Activated T-helper 1 cell treated with anti-CD3 and anti-CD28 coated beads, Interleukin-2, amount 50 U/mL, for 16 hours (primary cell): Measurements from ENCODE around the gene RCC1.
A peak's percentile ranks its signal among the peaks of the same experiment; 100 is the strongest.
"Not testable (repeated sequence)": the region's sequence is repeated elsewhere in the genome, so short reads cannot be mapped to it uniquely, and the experiment has no call there.

Source experiments
- DNase-seq, 2 donors: peaks; one replicate each; pipeline ENCODE4 v3.0.0-alpha.2; 2020; ENCODE audit warnings: low read depth in 1 of 2, low spot score in 1 of 2

RCC1 gene

GRCh38 chr1:28505406-28506187 lies at the start of gene RCC1:
TSS of gene RCC1 (plus strand) at chr1:28506043. CDS start at chr1:28529867, 23,824 bp downstream.
- DNase-seq: peak; percentile 82 to 91

- DNase-seq: no peak
Measured at GRCh38 chr1:28456078-28456477, 49.8 kb upstream of the RCC1 start.

- no peak for DNase-seq
Measured at GRCh38 chr1:28457678-28458077, 48.2 kb upstream of the RCC1 start.

GRCh38 chr1:28458237-28459228 lies 47.3 kb upstream of the RCC1 start:
- no peak for DNase-seq

- no peak for DNase-seq
Measured at GRCh38 chr1:28466226-28466778, 39.5 kb upstream of the RCC1 start.

GRCh38 chr1:28470146-28470545 lies 35.7 kb upstream of the RCC1 start:
- DNase-seq: no peak

GRCh38 chr1:28479497-28479896 lies 26.3 kb upstream of the RCC1 start:
- not testable (repeated sequence) for DNase-seq

- no peak for DNase-seq
Measured at GRCh38 chr1:28480308-28480707, 25.5 kb upstream of the RCC1 start.

- DNase-seq: no peak
Measured at GRCh38 chr1:28482138-28482537, 23.7 kb upstream of the RCC1 start.

- no peak for DNase-seq
Measured at GRCh38 chr1:28482702-28483101, 23.1 kb upstream of the RCC1 start.

- DNase-seq: no peak
Measured at GRCh38 chr1:28494737-28495136, 11.1 kb upstream of the RCC1 start.

- no peak for DNase-seq
Measured at GRCh38 chr1:28499553-28499952, 6.3 kb upstream of the RCC1 start.

- DNase-seq: no peak
Measured at GRCh38 chr1:28501925-28502324, 3.9 kb upstream of the RCC1 start.

GRCh38 chr1:28503117-28503516 lies 2.7 kb upstream of the RCC1 start:
- no peak for DNase-seq

- DNase-seq: no peak
Measured at GRCh38 chr1:28506907-28507246, 1.0 kb downstream of the RCC1 start.

GRCh38 chr1:28507247-28507645 lies 1.4 kb downstream of the RCC1 start:
- DNase-seq: no peak

GRCh38 chr1:28507646-28508434 lies 2.0 kb downstream of the RCC1 start:
- no peak for DNase-seq

- DNase-seq: no peak
Measured at GRCh38 chr1:28508435-28508754, 2.6 kb downstream of the RCC1 start.

- DNase-seq: no peak
Measured at GRCh38 chr1:28509705-28510272, 3.9 kb downstream of the RCC1 start.

GRCh38 chr1:28510273-28510969 lies 4.6 kb downstream of the RCC1 start:
- DNase-seq: no peak
